Measurements from ENCODE around the gene CENPT. TPM values are rescaled to one million over a fixed set of nuclear protein-coding genes. Genes with fewer than 3 reads are reported as not detected.

CENPT gene
- total and polyA plus RNA-seq, 2 of the 13 experiments (the other 11 are each of a cell fraction or from before 2014, with no cell fraction given), result 40.9 to 43.3 TPM

- TF ChIP-seq ZNF441 (CRISPR knock-in tag; IDR thresholded peaks at IDR 0.05; ENCODE audit: borderline replicate concordance), result peak; percentile 11; the same call in 1 of the 2 replicates
- TF ChIP-seq KLF9 (CRISPR knock-in tag; IDR thresholded peaks at IDR 0.05; ENCODE audit: low read depth), result no peak
- TF ChIP-seq FOXO4 (CRISPR knock-in tag; conservative IDR thresholded peaks at IDR 0.05), result 0 out of 2 replicates have a peak, but pooled peaks have one; percentile 85
- TF ChIP-seq ZNF264 (CRISPR knock-in tag; IDR thresholded peaks at IDR 0.05), result no peak
- no peak for TF ChIP-seq CBX2 (IDR thresholded peaks at IDR 0.05; ENCODE audit: low read depth, low read length)
- TF ChIP-seq CBX2 (CRISPR knock-in tag; IDR thresholded peaks at IDR 0.05; ENCODE audit: low read depth), result no peak
- TF ChIP-seq ZNF18 (CRISPR knock-in tag; IDR thresholded peaks at IDR 0.05; ENCODE audit: insufficient replicate concordance), result peak; percentile 0
- TF ChIP-seq SOX13 (IDR thresholded peaks at IDR 0.05), result no peak
- TF ChIP-seq SOX13 (CRISPR knock-in tag; conservative IDR thresholded peaks at IDR 0.05 in 1 of 2, IDR thresholded peaks at IDR 0.05 in 1 of 2), result 0 out of 4 replicates have a peak, but pooled peaks of 1 of the 2 experiments have one; percentile 74
- peak; percentile 89; the same call in 1 of the 2 replicates for TF ChIP-seq ZFYVE20 (CRISPR knock-in tag; IDR thresholded peaks at IDR 0.05; ENCODE audit: borderline replicate concordance, low read depth)
- no peak for TF ChIP-seq SETDB1 (CRISPR knock-in tag; IDR thresholded peaks at IDR 0.05; ENCODE audit: borderline replicate concordance)
- peak; percentile 83 for TF ChIP-seq BRD4 (CRISPR knock-in tag; IDR thresholded peaks at IDR 0.05)
- TF ChIP-seq ZNF30 (CRISPR knock-in tag; IDR thresholded peaks at IDR 0.05), result peak; percentile 47; the same call in 1 of the 2 replicates
- no peak; the same call in 1 of the 2 replicates for TF ChIP-seq GZF1 (CRISPR knock-in tag; IDR thresholded peaks at IDR 0.05)
- peak; percentile 70 for TF ChIP-seq GABPB1 (CRISPR knock-in tag; IDR thresholded peaks at IDR 0.05)
- 0 out of 2 replicates have a peak, but pooled peaks have one; percentile 27 for TF ChIP-seq ZNF451 (CRISPR knock-in tag; IDR thresholded peaks at IDR 0.05)
- TF ChIP-seq ZBTB2 (CRISPR knock-in tag; IDR thresholded peaks at IDR 0.05; ENCODE audit: low read depth), result no peak
- no peak for TF ChIP-seq CC2D1A (CRISPR knock-in tag; IDR thresholded peaks at IDR 0.05)
- 0 out of 2 replicates have a peak, but pooled peaks have one; percentile 7 for TF ChIP-seq PATZ1 (CRISPR knock-in tag; IDR thresholded peaks at IDR 0.05)
These were observed 45.6 kb upstream of the CENPT start, which contains the start of gene PSKH1 (continued) for GRCh38 chr16:67892899-67893742.
